ENCODE data around the gene PABPC4L.

PABPC4L gene

GRCh38 chr4:134201216-134202161, at the start of gene PABPC4L:
Gene PABPC4L (minus strand): TSS chr4:134201789. CDS start chr4:134201019, 770 bp downstream.
- TF ChIP-seq POLR2A (IDR thresholded peaks at IDR 0.05; ENCODE audit: extremely low read depth, insufficient read length): no peak
- no peak for TF ChIP-seq MYC (IDR thresholded peaks at IDR 0.05; ENCODE audit: low read depth, low read length)
- TF ChIP-seq MAX (IDR thresholded peaks at IDR 0.05; ENCODE audit: low read depth, low read length): no peak
- no peak for TF ChIP-seq CTCF (IDR thresholded peaks at IDR 0.05; ENCODE audit: low read depth, low read length)
- no peak within 1 kb of the TSS for H3K4me3 ChIP-seq (ENCODE audit: low read depth, low read length)
- no peak for DNase-seq (ENCODE audit: low read depth)

- TF ChIP-seq POLR2A (IDR thresholded peaks at IDR 0.05; ENCODE audit: extremely low read depth, insufficient read length) (no peak), CTCF (IDR thresholded peaks at IDR 0.05; ENCODE audit: low read depth, low read length) (no peak), MYC (IDR thresholded peaks at IDR 0.05; ENCODE audit: low read depth, low read length) (no peak), MAX (IDR thresholded peaks at IDR 0.05; ENCODE audit: low read depth, low read length) (no peak)
- DNase-seq (ENCODE audit: low read depth): no peak
These were observed 49.7 kb upstream of the PABPC4L start for GRCh38 chr4:134251322-134251721.

GRCh38 chr4:134243742-134244713, 42.4 kb upstream of the PABPC4L start:
- H3K4me3 ChIP-seq (ENCODE audit: low read depth, low read length): no peak overlapping the region
- no peak for TF ChIP-seq MYC (IDR thresholded peaks at IDR 0.05; ENCODE audit: low read depth, low read length)
- TF ChIP-seq POLR2A (IDR thresholded peaks at IDR 0.05; ENCODE audit: extremely low read depth, insufficient read length): no peak
- no peak for TF ChIP-seq MAX (IDR thresholded peaks at IDR 0.05; ENCODE audit: low read depth, low read length)
- TF ChIP-seq CTCF (IDR thresholded peaks at IDR 0.05; ENCODE audit: low read depth, low read length): no peak
- no peak for DNase-seq (ENCODE audit: low read depth)

More at GRCh38 chr4:134251322-134251721, 49.7 kb upstream of the PABPC4L start:
- no peak overlapping the region for H3K4me3 ChIP-seq (ENCODE audit: low read depth, low read length)

GRCh38 chr4:134219043-134219442, 17.5 kb upstream of the PABPC4L start:
- H3K4me3 ChIP-seq (ENCODE audit: low read depth, low read length): no peak overlapping the region
- DNase-seq (ENCODE audit: low read depth): no peak
- TF ChIP-seq CTCF (IDR thresholded peaks at IDR 0.05; ENCODE audit: low read depth, low read length) (no peak), MAX (IDR thresholded peaks at IDR 0.05; ENCODE audit: low read depth, low read length) (no peak), MYC (IDR thresholded peaks at IDR 0.05; ENCODE audit: low read depth, low read length) (no peak), POLR2A (IDR thresholded peaks at IDR 0.05; ENCODE audit: extremely low read depth, insufficient read length) (no peak)

- TF ChIP-seq MYC (IDR thresholded peaks at IDR 0.05; ENCODE audit: low read depth, low read length) (no peak), POLR2A (IDR thresholded peaks at IDR 0.05; ENCODE audit: extremely low read depth, insufficient read length) (no peak), CTCF (IDR thresholded peaks at IDR 0.05; ENCODE audit: low read depth, low read length) (no peak), MAX (IDR thresholded peaks at IDR 0.05; ENCODE audit: low read depth, low read length) (no peak)
- DNase-seq (ENCODE audit: low read depth): no peak
- no peak overlapping the region for H3K4me3 ChIP-seq (ENCODE audit: low read depth, low read length)
These were observed 14.8 kb upstream of the PABPC4L start for GRCh38 chr4:134216411-134216810.

Data from NB4 (cell line).